ENCODE data around the gene F11.
"Not testable (repeated sequence)": the region's sequence is repeated elsewhere in the genome, so short reads cannot be mapped to it uniquely, and the experiment has no call there.

The F11 gene

DNA sequence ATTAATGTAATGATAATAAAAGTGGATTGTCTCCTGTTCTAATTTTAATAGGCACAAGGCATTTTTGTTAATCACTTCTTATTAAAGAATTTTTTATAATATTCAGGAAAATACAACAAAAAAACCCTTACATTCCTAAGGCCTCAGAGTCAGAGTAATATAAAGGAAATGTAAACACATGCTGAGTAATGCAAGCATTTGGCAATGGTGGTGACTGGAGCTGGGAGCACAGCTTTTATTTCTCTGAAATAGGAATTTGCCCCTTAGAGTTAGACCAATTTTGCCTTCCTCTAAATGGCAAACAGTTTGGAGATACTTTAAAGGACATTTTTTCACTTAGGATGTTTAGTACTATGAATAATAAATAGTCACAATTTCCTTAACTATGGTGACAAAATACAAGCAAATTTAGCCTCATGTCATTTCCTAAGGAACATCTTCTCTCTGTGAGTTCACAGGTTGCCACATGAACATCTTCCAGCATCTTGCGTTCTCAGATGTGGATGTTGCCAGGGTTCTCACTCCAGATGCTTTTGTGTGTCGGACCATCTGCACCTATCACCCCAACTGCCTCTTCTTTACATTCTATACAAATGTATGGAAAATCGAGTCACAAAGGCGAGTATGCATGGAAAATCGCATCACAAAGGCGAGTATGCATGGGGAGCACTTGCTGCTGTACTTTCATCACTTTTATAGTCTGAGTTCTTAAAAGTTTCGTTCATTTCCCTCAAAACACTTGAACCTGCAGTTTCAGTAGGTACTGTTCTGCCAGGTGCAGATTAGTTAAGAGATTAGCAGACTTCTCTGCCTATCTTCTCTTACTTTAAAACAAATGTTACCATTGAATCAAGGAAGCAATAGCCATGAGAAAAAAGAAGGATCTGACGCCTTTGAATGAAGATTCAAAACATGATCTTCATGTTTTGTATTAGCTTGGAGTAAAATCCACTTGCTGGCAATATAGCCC, 15.9 kb upstream of the F11 start:
- no peak for DNase-seq (ENCODE audit: low read depth)

DNA sequence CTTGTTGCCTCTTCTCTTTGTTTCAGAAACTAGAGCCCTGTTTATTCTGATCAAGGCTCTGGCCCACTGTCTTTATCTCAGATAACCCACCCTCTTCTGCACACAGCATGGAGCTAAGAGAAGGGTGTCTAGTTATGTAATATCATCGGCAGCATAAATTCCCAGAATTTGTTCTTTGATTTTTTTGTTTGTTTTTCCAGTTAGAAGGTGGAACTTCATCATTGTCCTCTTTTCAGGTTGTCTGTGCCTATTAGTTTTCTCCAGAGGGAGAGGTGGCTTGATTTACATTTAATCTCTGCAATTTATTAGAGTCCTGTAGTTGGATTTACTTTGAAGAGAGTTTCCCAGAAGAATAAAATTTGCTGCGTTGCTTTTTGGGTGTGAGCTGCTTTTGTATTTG, 15.2 kb upstream of the F11 start:
- DNase-seq (ENCODE audit: low read depth) = no peak

DNA sequence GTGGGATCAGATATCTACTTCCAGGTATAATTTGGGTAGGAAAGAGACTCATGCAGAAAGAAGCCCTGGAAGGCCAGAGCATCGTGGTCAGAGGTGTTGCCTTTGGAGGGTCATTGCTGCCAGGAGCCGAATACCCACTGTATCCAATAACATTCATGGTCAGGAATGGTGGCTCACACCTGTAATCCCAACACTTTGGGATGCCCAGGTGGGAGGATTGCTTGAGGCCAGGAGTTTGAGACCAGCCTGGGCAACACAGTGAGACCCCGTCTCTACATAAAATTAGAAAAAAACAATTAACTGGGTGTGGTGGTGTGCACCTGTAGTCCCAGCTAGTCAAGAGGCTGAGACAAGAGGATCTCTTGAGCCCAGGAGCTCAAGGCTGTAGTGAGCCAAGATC, 10.9 kb upstream of the F11 start:
- no peak for DNase-seq (ENCODE audit: low read depth)

DNA sequence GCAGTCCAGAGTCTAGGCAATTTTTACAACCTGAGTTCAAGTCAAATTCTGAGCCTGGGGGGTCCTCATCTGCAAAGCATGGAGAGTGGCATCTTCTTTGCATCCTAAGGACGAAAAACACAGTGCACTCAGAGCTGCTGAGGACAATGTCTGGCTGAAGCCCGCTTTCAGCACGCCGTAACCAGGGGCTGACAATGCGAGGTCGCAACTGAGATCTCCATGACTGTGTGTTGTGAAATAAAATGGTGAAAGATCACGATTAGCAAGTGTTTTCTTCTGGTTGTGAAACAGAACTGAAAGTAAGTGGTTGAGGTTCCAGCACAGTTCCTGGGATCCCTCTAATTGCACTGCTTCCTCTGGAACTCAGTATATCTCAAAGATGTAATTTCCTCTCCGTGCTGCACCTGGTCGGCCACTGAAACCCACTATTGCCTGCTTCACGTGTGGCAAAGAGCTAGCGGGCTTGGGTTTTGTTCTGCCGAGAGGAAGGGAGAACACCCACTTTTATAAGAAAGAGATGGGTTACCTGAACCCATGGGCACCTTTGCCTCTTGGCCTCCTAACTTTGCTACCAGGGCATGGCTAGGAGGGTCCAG, 7.7 kb upstream of the F11 start:
- DNase-seq (ENCODE audit: low read depth) = no peak

DNA sequence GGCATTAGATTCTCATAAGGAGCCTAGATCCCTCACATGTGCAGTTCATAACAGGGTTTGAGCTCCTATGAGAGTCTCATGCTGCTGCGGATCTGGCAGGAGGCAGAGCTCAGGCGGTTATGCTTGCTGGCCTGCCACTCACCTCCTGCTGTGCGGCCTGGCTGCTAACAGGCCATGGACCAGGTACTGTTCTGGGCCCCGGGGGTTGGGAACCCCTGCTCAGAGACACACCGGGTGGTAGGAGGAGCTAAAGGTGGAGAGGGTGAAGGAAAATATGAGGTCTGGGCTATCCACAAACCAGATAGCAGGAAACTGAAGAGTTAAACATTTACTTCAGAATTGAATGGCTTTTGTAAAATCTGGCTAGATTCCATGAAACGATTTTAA, 5.9 kb upstream of the F11 start:
- DNase-seq (ENCODE audit: low read depth) = no peak

DNA sequence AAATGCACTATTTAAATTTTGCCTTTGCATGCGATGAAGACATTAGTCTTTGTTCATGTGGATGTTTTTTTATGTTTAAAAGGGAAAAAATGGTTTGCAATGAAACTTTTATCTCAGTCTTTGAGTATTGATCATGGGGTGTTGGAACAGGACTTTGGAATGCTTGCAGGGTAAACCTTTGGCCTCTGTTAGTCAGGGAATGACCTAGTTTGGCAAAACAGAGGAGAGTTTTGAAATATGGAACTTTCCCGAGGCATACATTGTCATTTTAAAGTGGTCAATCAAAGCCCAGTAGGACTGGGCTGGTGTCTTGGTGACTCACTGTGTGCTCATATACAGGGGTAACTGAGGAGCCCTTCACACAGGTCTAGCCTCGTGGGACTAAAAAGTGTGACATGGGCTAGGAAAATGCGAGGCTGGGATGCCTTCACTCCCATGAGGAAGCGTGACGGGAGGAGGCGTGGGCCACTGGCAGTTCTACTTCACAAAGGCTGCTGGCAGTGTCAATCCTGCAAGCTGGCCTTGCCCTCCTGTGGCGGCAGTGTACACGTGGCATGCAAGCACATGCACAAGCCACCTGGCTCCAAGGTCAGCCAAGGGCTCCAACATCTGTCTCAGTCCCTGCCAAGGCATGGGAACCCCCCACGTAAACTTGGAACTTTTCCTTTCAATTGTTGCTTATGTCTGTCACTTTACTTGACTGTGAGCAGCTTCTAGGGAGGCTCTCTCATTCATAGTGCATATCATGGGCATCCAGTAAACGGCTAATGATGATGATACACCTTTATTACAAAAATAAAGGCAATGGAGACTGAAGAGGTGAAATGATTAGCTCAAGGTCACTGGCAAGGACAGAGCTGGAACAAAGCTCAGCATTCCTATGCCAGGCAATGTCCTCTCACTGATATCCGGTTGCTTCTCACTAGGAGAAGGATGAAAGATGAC, 5.2 kb upstream of the F11 start:
- DNase-seq (ENCODE audit: low read depth) = peak; percentile 1

DNA sequence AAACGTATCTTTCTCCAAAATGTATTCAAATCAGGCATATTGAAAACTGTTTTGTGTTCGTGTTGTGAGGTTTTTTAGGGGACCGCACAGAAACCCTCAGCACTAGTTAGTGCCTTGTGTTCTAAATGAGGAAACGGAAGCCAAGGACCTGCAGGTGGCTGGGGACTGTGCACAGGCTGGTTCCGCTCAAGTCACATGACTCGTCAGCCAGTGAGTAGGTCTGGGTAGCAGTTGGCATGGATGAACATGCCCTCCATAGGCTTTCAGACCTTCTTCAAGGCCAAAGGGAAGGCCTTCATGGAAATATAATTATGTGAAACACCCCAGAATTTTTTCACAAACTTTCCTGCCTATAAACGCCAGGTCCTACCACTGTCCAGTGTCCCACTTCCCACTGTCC, 1.3 kb upstream of the F11 start:
- no peak for DNase-seq (ENCODE audit: low read depth)

DNA sequence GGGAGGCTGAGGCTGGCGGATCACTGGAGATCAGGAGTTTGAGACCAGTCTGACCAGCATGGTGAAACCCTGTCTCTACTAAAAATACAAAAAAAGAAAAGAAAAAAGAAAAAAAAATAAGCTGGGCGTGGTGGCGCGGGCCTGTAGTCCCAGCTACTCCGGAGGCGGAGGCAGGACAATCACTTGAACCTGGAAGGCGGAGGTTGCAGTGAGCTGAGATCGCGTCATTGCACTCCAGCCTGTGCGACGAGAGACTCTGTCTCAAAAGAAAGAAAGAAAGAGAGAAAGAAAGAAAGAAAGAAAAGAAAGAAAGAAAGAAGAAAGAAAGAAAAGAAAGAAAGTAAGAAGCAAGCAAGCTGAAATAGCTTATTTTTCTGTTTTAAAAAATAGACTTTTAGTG, 739 bp upstream of the F11 start:
- DNase-seq (ENCODE audit: low read depth) = not testable (repeated sequence)

DNA sequence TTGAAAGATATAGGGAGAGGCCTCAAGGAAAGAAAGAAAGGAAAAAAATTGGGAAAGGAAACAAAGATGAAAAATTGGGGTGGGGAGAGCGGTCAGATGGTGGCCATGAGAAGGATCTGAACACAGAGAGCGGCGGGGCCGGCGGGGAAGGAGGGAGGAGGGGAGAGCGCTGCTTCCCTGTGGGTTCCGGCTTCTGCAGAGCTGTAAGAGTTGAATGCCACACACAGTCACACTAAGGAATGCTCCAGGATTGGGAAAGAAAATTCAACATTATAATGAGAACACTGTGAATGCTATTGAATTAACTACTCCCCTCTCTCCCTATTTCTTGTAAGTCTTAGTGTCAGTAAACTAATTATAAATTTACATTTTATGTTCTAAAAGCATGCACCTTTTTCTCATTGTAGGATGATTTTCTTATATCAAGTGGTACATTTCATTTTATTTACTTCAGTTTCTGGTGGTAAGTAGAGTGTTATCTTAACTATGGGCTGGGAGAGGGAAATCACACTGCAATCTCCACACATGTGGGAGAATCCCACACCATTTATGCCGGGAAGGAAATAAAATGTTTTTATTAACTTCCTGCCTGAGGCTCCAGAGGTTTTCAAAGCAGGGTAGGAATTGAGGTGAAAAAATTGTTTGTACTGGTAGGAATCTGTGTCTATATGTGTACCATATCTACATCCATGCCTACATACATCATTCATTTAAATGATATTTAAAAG, 904 bp downstream of the F11 start:
- no peak for DNase-seq (ENCODE audit: low read depth)

DNA sequence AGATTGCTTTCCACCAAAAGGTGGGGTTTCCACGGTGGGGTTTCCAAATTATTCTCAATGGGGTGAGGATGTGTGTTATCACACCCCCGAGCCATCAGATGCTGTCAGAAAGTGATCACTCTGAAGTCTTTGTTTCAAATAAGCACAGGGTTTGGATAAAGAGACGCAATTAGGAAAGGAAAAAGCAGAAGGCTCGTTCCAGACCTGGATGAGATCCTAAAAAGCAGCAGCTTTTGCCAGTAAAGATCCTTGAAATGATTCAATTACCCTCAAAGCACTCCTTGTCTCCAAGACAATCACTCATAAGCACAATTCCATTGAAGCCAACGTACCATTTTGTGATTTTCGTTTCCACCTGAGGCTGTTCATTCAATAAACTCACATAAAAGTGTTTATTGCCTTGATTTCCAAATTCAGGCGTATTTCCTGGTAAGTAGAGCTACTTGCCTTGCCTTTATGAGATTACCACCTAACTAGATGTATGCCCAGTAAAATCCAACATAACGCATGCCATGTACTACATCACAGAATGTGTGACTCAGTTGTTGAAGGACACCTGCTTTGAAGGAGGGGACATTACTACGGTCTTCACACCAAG, 5.2 kb downstream of the F11 start:
- DNase-seq (ENCODE audit: low read depth) = no peak

DNA sequence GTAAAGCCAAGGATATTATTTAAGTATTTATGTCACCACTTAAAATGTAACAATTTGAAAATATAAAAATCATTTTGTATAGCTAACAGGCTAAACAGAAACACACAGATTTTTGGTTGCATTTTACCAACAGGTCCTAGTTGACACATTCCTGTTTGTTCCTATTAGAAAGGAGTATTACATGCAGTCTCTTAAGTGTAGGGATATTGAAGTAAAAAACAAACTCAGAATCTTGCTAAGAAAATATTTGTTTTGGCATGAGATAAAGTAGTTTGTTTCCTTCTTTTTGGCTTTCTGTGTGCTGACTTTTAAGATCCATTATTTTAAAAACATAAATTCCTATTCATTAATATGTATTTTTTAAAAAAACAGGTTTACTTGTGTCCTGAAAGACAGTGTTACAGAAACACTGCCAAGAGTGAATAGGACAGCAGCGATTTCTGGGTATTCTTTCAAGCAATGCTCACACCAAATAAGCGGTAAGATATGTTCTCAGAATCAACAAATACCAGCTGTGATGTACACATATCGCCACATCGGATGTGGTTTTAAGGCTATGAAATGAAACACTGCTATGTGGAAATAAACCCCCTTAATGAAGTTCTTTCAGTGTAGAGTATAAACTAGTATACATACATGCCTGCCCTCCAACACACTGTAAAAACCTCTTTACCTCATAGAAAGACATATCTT, 6.9 kb downstream of the F11 start:
- DNase-seq (ENCODE audit: low read depth) = no peak

DNA sequence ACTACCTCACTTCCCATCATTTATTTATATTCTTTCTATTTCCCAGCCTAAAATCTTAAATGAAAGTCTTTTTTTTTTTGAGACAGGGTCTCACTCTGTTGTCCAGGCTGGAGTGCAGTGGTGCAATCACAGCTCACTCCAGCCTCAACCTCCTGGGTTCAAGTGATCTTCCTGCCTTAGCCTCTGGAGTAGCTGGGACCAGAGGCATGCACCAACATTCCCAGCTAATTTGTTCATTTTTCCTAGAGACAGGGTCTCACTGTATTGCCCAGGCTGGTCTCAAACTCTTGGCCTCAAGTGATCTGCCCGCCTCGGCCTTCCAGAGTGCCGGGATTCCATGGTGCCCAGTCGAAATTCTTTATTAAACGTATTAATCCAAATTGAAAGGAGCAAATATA, 7.4 kb downstream of the F11 start:
- DNase-seq (ENCODE audit: low read depth) = not testable (repeated sequence)

DNA sequence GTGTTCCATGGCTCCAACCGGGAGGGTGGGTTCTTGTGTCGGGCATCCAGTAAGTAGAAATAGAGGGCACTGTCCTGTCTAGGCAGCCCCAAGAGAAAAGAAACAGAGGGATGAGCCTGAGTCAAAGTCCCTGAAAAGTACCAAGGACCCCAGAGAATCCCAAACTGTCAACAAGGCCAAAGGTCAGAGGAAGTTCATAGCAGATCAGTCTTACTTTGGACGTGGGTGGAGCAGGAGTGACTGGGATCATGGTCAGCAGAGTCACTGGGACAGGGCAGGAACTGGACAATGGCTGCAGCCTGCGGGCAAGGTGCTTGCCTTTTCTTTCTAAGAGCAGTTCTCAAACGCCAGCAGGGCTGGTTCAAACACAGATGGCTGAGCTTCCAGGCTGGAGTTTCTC, 17.3 kb downstream of the F11 start:
- DNase-seq (ENCODE audit: low read depth) = no peak

DNA sequence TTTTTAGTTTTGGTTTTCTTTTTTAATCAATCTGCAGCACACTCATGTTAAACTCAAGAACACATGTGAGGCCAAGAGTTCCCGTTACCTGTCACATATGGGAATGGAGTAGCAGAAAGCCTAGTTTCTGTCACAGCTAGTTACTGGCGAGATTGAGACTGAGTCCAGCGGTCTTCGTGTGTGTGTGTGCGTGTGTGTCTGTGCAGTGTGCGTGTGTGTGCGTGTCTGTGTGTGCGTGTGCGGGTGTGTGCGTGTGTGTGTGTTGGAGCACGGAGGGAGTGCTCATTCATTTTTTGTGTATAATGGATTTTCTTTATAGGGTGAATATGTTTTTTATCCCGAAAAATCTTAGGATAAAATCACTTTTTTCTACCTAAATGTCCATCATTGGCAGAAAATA, 19.2 kb downstream of the F11 start:
- DNase-seq (ENCODE audit: low read depth) = no peak

DNA sequence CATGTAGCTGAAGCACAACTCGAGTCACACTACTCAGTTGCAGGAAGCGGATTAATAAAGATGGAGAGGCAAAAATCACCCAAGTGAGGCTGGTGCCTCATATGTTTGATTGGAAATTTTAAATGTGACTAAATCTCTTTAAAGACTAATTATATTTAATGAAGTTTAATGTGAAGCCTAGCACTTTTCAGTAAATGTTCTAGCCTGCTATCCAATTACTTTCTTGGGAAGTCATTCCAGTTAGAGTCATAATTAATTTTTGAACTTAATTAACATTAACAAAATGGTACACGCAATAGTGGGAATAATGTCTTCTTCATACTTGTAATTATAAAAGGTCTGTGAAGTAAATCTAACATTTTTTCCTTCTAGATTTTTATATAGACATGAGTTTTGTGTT, 20.6 kb downstream of the F11 start:
- no peak for DNase-seq (ENCODE audit: low read depth)

DNA sequence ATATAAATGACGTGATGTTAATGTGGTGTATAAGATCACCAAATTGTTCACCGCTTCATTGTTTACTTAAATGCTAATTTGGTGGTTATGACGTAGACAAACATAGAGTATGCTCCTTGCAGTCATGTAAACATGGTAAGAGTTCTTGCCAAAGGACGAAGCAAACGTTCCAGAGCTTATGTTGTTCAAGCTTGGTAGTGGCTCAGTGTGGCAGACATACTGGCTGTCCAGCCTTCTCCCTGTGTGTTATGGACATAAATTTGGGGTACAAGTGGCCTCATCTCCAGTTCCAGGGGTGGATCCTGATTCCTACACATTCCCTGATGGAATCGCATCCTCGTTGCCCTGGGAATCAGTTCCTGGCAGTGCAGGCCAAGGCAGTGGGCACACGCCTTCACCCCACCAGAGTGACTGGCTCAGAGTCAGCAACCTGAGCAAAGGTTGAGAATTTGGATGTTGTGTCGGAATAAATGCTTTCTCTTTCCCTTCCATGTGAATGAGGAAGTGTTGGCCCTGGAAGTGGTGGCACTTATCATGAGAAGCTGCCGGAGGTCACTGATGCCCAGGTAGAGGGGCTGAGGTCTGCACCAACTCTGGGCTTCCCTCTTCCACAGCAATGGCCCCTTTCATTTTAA, 25.4 kb downstream of the F11 start:
- no peak for DNase-seq (ENCODE audit: low read depth)

DNA sequence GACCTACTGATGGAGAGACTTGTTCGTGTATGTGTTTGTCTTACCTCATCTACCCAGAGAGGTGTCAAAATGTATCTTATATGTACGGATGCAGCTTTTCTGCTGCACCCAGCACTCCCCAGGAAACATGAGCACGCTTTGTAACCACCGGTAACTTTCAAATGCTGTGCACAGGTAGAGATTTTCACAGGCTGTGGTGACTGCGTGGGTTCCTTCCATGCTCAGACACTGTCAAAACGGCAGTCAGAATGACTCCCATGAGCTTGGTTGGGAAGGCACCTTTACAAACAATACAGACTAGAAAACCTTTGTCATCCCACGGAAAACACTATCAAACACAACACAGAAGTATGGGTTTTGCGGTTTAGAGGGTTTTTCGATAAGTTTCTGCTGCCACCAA, 28.2 kb downstream of the F11 start:
- DNase-seq (ENCODE audit: low read depth) = no peak

DNA sequence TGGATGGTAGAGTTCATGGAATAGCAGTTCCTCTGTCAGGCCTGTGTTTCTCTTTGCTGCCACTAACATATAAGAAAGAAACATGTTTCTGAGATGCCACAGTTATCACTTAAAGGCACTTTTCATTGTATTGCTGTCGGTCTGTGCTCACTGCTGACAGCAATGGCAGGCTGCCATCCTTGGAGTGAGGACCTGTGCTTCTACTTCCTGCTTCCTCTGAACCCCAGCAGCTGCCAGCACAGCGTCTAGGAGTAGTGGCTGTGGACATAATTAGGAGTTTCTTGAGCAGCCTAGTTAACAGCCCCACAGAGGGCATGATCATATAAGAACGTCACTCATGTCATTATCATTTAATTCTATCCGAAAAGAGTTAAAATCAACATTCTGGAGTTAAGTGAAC, 30.5 kb downstream of the F11 start:
- no peak for DNase-seq (ENCODE audit: low read depth)

DNA sequence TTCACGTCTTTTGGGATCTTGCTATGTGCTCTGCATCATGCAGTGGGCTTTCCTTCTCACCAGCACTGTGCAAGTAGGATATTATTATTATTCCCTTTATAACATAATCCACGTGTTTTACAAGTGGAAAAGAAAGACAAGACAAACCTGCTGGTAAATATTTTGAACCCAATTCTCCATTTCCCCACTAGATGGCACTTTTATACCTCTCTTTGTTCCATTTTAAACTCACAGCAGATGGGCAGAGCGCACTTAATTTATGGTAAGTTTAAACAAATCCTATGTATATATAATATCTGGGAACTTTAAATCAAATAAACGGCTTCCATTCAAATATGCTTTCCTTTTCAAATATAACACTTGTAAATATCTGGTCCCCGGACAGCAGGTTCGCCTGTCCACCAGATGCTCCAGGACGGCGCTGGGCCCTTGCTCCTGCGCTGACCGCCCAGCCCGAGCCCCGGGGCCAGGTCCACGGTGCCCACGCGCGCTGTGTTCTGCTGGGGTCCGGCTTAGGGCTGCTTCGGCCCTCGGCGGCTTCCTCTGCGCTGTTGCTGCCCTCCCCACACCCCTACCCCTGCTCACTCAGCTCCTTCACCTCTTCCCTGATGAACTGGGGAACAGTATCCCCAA, 31.1 kb downstream of the F11 start:
- peak; percentile 13 for DNase-seq (ENCODE audit: low read depth)

All from stromal cell of bone marrow (primary cell).